ENCODE data around the gene SLC5A5. TPM values are rescaled to one million over a fixed set of nuclear protein-coding genes. Genes with fewer than 3 reads are reported as not detected.

SLC5A5 gene
- total and polyA plus RNA-seq, 3 donors from 2014 or later = 0.79 to 1.4 (median 1.1) TPM

GRCh38 chr19:17893766-17894165 is 22.0 kb downstream of the SLC5A5 start:
- no peak for TF ChIP-seq CTCF (IDR thresholded peaks at IDR 0.05)
- no peak for TF ChIP-seq POLR2A (IDR thresholded peaks at IDR 0.05)
- intact Hi-C loops (cut with DNase I; ENCODE audit: low total_unique reads) = no loop called here
- Histone ChIP-seq H3K4me3 (no peak overlapping the region), H3K36me3 (ENCODE audit: low read depth, missing control alignments) (no peaks in the 10 kb centered on the region), H3K9me3 (no peaks in the 10 kb centered on the region), H3K4me1 (no peaks in the 10 kb centered on the region), H3K27me3 (no peaks in the 10 kb centered on the region), H3K27ac (no peak overlapping the region)
- no peak for DNase-seq
- WGBS, 2 donors = 81 to 86% methylated on average over 5 to 9 of the region's 9 CpGs

DNA sequence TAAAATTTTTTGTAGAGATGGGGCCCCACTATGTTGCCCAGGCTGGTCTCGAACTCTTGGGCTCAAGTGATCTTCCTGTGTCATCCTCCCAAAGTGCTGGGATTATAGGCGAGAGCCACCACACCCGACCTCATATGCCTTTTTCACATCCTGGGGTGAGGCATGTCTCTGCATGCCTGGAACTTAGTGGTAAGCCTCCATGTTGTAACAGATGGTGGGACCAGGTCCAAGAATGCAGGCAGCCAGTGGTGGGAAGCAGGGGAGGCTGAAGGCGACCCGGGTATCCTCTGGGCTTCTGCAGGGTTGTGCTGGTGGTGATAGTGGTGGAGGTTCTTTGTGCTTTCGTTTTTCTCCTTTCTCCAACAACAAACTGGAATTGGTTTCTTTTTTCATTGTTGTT is 31.0 kb downstream of the SLC5A5 start:
- H3K4me3 ChIP-seq = no peak overlapping the region
- no peaks in the 10 kb centered on the region for H3K4me1 ChIP-seq
- no peaks in the 10 kb centered on the region for H3K36me3 ChIP-seq (ENCODE audit: low read depth, missing control alignments)
- H3K27me3 ChIP-seq = no peaks in the 10 kb centered on the region
- intact Hi-C loops (cut with DNase I; ENCODE audit: low total_unique reads) = no loop called here
- DNase-seq = no peak
- WGBS, 2 donors = 72 to 80% methylated on average over 6 of the region's 6 CpGs
- no peaks in the 10 kb centered on the region for H3K9me3 ChIP-seq
- no peak overlapping the region for H3K27ac ChIP-seq
- TF ChIP-seq CTCF (IDR thresholded peaks at IDR 0.05) (no peak), POLR2A (IDR thresholded peaks at IDR 0.05) (no peak)

DNA sequence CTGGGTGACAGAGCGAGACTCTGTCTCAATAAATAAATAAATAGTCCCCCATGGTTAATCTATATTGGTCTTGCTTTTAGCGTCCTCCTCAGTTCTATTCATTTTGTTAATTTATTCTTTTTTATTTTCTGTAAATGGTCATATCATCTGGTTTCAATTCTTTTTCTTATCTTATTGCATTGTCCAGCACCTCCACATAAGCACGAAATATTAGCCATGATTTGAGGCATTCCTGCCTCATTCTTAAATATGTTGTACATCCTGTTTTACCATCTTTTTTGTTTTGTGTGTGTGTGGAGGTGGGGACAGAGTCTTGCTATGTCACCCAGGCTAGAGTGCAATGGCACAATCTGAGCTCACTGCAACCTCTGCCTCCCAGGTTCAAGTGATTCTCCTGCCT is 36.5 kb downstream of the SLC5A5 start:
- intact Hi-C loops (cut with DNase I; ENCODE audit: low total_unique reads) = no loop called here
- Histone ChIP-seq H3K27ac (no peak overlapping the region), H3K27me3 (no peaks in the 10 kb centered on the region), H3K36me3 (ENCODE audit: low read depth, missing control alignments) (no peaks in the 10 kb centered on the region), H3K4me3 (no peak overlapping the region), H3K9me3 (no peaks in the 10 kb centered on the region), H3K4me1 (no peaks in the 10 kb centered on the region)
- DNase-seq = no peak
- 87 to 91% methylated on average over 3 of the region's 3 CpGs for WGBS, 2 donors
- no peak for TF ChIP-seq CTCF (IDR thresholded peaks at IDR 0.05)
- TF ChIP-seq POLR2A (IDR thresholded peaks at IDR 0.05) = no peak

DNA sequence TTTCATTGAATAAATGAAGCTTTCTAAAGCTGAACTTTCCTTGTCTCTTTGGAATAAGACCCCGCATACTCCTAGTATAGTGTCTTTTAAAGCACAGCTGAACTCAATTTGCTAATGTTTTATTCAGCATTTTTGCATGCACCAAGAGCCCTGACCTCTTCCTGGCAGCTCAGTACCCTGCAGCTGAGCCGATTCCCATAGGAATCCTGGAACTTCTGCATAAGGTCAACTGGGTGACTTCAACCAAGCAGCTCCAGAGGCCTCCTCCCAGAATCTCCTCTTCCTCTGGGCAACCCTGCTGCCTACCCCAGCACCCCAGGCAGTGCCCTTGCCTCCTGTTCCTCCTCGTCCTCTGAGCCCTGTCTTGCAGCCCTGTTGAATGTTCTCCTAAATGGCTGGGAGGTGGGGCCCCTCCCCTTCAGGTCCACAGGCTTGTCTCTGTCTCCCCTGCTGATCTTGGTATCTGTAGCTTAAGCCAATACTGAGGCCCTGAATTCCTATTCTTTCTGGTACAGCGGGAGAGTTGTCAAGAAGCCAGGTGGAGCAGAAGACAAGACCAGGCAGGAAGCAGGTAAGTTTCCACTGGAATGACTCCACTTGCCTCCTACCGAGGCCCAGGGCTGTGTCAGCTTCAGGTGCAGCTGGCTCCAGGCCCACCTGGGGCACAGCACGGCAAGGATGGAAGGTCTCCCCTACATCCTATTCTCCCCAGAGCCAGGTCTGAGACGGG is 37.4 kb downstream of the SLC5A5 start:
- intact Hi-C loops (cut with DNase I; ENCODE audit: low total_unique reads) = no loop called here
- DNase-seq = no peak
- no peak overlapping the region for H3K27ac ChIP-seq
- no peaks in the 10 kb centered on the region for H3K36me3 ChIP-seq (ENCODE audit: low read depth, missing control alignments)
- H3K9me3 ChIP-seq = no peaks in the 10 kb centered on the region
- 66 to 70% methylated on average over 7 of the region's 7 CpGs for WGBS, 2 donors
- TF ChIP-seq CTCF (IDR thresholded peaks at IDR 0.05) = no peak
- no peak for TF ChIP-seq POLR2A (IDR thresholded peaks at IDR 0.05)
- no peaks in the 10 kb centered on the region for H3K4me1 ChIP-seq
- no peaks in the 10 kb centered on the region for H3K27me3 ChIP-seq
- H3K4me3 ChIP-seq = no peak overlapping the region

DNA sequence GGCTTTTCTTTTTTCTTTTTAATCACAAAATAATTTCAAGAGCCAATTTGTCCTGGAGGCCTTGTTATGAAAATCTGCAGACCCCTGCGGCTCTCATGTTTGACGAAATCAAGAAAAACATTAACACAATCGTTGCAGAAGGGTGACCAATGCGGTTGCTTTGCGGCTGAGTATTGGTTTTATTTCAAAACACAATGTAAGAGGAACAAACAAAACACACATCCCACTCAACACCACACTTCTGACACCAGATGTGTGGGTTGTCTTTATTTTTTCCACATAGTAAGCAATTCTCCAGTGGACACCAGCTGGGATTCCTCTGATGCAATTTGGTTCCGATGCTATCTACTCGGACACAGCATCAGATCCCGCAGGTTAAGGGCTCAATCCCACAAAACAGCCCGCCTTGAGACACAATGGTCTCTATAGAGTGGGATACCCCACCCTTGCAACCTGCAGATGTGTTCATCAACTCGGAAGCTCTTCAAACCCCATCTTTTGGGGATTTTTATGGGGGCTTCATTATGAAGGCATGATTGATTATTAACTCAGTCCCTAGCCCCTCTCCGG is 39.1 kb downstream of the SLC5A5 start:
- H3K36me3 ChIP-seq (ENCODE audit: low read depth, missing control alignments) = no peaks in the 10 kb centered on the region
- no peak overlapping the region for H3K4me3 ChIP-seq
- no peak for DNase-seq
- no peak for TF ChIP-seq CTCF (IDR thresholded peaks at IDR 0.05)
- no peak for TF ChIP-seq POLR2A (IDR thresholded peaks at IDR 0.05)
- intact Hi-C loops (cut with DNase I; ENCODE audit: low total_unique reads) = no loop called here
- 81 to 87% methylated on average over 11 of the region's 11 CpGs for WGBS, 2 donors
- H3K4me1 ChIP-seq = no peaks in the 10 kb centered on the region
- H3K27me3 ChIP-seq = no peaks in the 10 kb centered on the region
- no peaks in the 10 kb centered on the region for H3K9me3 ChIP-seq
- H3K27ac ChIP-seq = no peak overlapping the region

All from testis (tissue), 3 donors.